Prostate gland (tissue), 2 donors: Measurements from ENCODE around the gene TMEM181. TPM values are rescaled to one million over a fixed set of nuclear protein-coding genes. Genes with fewer than 3 reads are reported as not detected.
"Not testable (repeated sequence)": the region's sequence is repeated elsewhere in the genome, so short reads cannot be mapped to it uniquely, and the experiment has no call there.

Source experiments
- DNase-seq: peaks from one replicate; pipeline ENCODE4 v3.0.0-alpha.2; 2019; ENCODE audit warnings: low spot score
- H3K27ac ChIP-seq, 2 donors: fragments of 200-600 bp; sonication (generic); 2 replicates each; pipeline ENCODE4 v1.5.1; 2017 to 2019
- H3K27me3 ChIP-seq: fragments of 200-600 bp; sonication (generic); replicated peaks from 2 replicates; pipeline ENCODE4 v1.5.1; 2019; ENCODE audit not compliant: insufficient read depth
- H3K36me3 ChIP-seq, 2 donors: fragments of 200-600 bp; sonication (generic); 1 replicate in 1 of 2; 2 replicates in 1 of 2; pipeline versions ENCODE4 v1.5.1 to v1.8.1; 2017 to 2019
- H3K4me1 ChIP-seq: fragments of 200-600 bp; sonication (generic); replicated peaks from 2 replicates; pipeline ENCODE4 v1.5.1; 2019
- H3K4me3 ChIP-seq, 2 donors: fragments of 200-600 bp; sonication (generic); 2 replicates each; pipeline ENCODE4 v1.5.1; 2017 to 2019
- H3K9me3 ChIP-seq: fragments of 200-600 bp; sonication (generic); 2 replicates; pipeline ENCODE4 v1.5.1; 2017
- CTCF ChIP-seq, 4 experiments: fragments of 200-600 bp in 2 of 4; fragments of 450-650 bp in 2 of 4; sonication (generic) in 2 of 4; IDR thresholded peaks; 1 replicate in 3 of 4; 2 replicates in 1 of 4; pipeline ENCODE4 v1.5.1; 2016 to 2019; ENCODE audit warnings: antibody characterized with exemption in 4 of 4, mild to moderate bottlenecking in 2 of 4, moderate library complexity in 2 of 4
- POLR2A ChIP-seq: fragments of 450-650 bp; IDR thresholded peaks from one replicate; pipeline ENCODE4 v1.6.1; 2016; ENCODE audit warnings: antibody characterized with exemption, mild to moderate bottlenecking
- POLR2AphosphoS5 ChIP-seq: sonication (generic); formaldehyde crosslinking; IDR thresholded peaks from one replicate; pipeline ENCODE4 v1.6.1; 2017; ENCODE audit warnings: antibody characterized with exemption
- WGBS: methylation state at CpG from one replicate; pipeline ENCODE4 v1.1.5; 2018; 5-methylcytosine and 5-hydroxymethylcytosine counted together
- intact Hi-C: fragments of 100-400 bp; cut with DNase I; formaldehyde crosslinking; loops from one replicate; pipeline ENCODE4 v1.14.2; 2022
- total RNA-seq, 2 donors: library from RNA; depleted of rRNA; stranded (reverse); fragments of >200 nt; gene quantifications; one replicate each; pipeline ENCODE4 v1.1.0, GENCODE V29; 2016

TMEM181 gene
- total RNA-seq, 2 donors from 2014 or later: 26.0 to 67.9 TPM

- no peak for DNase-seq
- Histone ChIP-seq H3K36me3 (no peaks in the 10 kb centered on the region), H3K27me3 (no peaks in the 10 kb centered on the region), H3K27ac (no peak overlapping the region), H3K9me3 (no peaks in the 10 kb centered on the region), H3K4me1 (no peaks in the 10 kb centered on the region), H3K4me3 (no peak overlapping the region)
- no peak for TF ChIP-seq POLR2A
- TF ChIP-seq POLR2AphosphoS5: no peak
- no peak for TF ChIP-seq CTCF (IDR thresholded peaks at IDR 0.05)
- intact Hi-C loops: loop anchor here (2.0 to 10.0 kb wide), 2 partner anchors 86 to 298 kb away; no protein-coding TSS in a partner anchor
- 66% methylated on average over 3 of the region's 3 CpGs for whole genome bisulfite sequencing
These were observed 40.6 kb upstream of the TMEM181 start for GRCh38 chr6:158519300-158519699.

- H3K27me3 ChIP-seq: no peaks in the 10 kb centered on the region
These were observed 40.1 kb upstream of the TMEM181 start for GRCh38 chr6:158519761-158520160.

DNA sequence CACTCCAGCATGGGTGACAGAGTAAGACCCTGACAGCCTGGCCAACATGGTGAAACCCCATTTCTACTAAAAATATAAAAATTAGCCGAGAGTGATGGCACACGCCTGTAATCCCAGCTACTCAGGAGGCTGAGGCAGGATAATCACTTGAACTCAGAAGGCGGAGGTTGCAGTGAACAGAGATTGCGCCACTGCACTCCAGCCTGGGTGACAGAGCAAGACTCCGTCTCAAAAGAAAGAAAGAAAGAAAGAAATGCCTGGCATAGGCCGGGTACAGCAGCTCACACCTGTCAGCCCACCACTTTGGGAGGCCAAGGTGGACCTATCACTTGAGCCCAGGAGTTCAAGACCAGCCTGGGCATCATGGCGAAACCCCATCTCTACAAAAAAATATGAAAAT, 38.9 kb upstream of the TMEM181 start:
- H3K9me3 ChIP-seq, H3K27me3 ChIP-seq, DNase-seq, H3K4me3 ChIP-seq, H3K4me1 ChIP-seq, H3K27ac ChIP-seq, intact Hi-C loops, H3K36me3 ChIP-seq: not testable (repeated sequence)
- 94% methylated on average over 7 of the region's 7 CpGs for WGBS

More at GRCh38 chr6:158519761-158520160, 40.1 kb upstream of the TMEM181 start:
- TF ChIP-seq CTCF (IDR thresholded peaks at IDR 0.05) (no peak), POLR2AphosphoS5 (no peak), POLR2A (no peak)
- no peaks in the 10 kb centered on the region for H3K9me3 ChIP-seq
- DNase-seq: no peak
- no peak overlapping the region for H3K27ac ChIP-seq
- WGBS: 66% methylated on average over 4 of the region's 4 CpGs
- no peaks in the 10 kb centered on the region for H3K36me3 ChIP-seq
- H3K4me3 ChIP-seq: no peak overlapping the region
- intact Hi-C loops: loop anchor here (2.0 to 10.0 kb wide), 2 partner anchors 85 to 299 kb away; no protein-coding TSS in a partner anchor
- no peaks in the 10 kb centered on the region for H3K4me1 ChIP-seq

DNA sequence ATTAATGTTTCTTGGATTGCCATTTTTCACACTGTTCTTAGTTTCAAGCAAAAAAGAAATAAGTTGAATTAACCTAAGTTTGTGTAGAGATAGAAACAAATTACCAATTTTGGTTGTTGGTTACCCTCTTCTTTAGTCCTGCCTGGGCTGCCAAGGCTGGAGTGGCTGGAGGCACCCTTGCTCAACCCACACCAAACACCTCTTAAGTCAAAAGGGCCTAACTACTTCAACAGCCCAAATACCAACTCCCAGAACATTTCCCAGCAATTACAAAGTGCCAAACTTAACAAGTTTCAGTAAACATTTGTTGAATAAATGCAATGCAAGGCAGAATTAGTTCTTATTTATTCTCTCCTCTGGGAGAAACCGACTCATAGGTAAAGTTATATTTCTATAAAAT, 38.1 kb upstream of the TMEM181 start:
- no peak overlapping the region for H3K27ac ChIP-seq
- H3K4me3 ChIP-seq: no peak overlapping the region
- WGBS: 84% methylated on average over 1 of the region's 1 CpG
- TF ChIP-seq POLR2AphosphoS5 (no peak), CTCF (IDR thresholded peaks at IDR 0.05) (no peak)
- no peaks in the 10 kb centered on the region for H3K27me3 ChIP-seq
- H3K9me3 ChIP-seq: no peaks in the 10 kb centered on the region
- H3K4me1 ChIP-seq: no peaks in the 10 kb centered on the region
- H3K36me3 ChIP-seq: no peaks in the 10 kb centered on the region
- DNase-seq: no peak
- intact Hi-C loops: no loop called here

- H3K9me3 ChIP-seq: no peaks in the 10 kb centered on the region
- no peaks in the 10 kb centered on the region for H3K27me3 ChIP-seq
- no peak overlapping the region for H3K4me3 ChIP-seq
- no peak overlapping the region for H3K27ac ChIP-seq
- H3K36me3 ChIP-seq: no peaks in the 10 kb centered on the region
- no peak for TF ChIP-seq POLR2A
- no peak for TF ChIP-seq CTCF (IDR thresholded peaks at IDR 0.05)
- no peak for TF ChIP-seq POLR2AphosphoS5
- WGBS: 92% methylated on average over 11 of the region's 11 CpGs
- intact Hi-C loops: no loop called here
- H3K4me1 ChIP-seq: no peaks in the 10 kb centered on the region
- DNase-seq: no peak
These were observed 37.3 kb upstream of the TMEM181 start for GRCh38 chr6:158522616-158523015.
